ENCODE data around the gene EXT2.

- TF ChIP-seq BHLHE40 (IDR thresholded peaks at IDR 0.05; ENCODE audit: borderline replicate concordance) (no peak), HDGF (IDR thresholded peaks at IDR 0.05; ENCODE audit: borderline replicate concordance) (no peak), FOXM1 (IDR thresholded peaks at IDR 0.05; ENCODE audit: borderline replicate concordance) (no peak), ELF4 (IDR thresholded peaks at IDR 0.05) (no peak), SP1 (IDR thresholded peaks at IDR 0.05) (no peak), LEF1 (IDR thresholded peaks at IDR 0.05; ENCODE audit: borderline replicate concordance) (no peak), TARDBP (IDR thresholded peaks at IDR 0.05) (no peak), ARNT (IDR thresholded peaks at IDR 0.05) (no peak), ZNF384 (IDR thresholded peaks at IDR 0.05) (no peak), SUZ12 (IDR thresholded peaks at IDR 0.05) (no peak), FOXK2 (IDR thresholded peaks at IDR 0.05) (no peak)
Measured at GRCh38 chr11:44096360-44097185, 1.1 kb downstream of the EXT2 start.

All from HEK293T (cell line).